NCI-H460 (cell line): ENCODE measurements around the gene C17orf113. TPM values are rescaled to one million over a fixed set of nuclear protein-coding genes. Genes with fewer than 3 reads are reported as not detected.
"Not testable (repeated sequence)": the region's sequence is repeated elsewhere in the genome, so short reads cannot be mapped to it uniquely, and the experiment has no call there.

ENCODE experiments used
- DNase-seq: peaks from one replicate; pipeline ENCODE4 v3.0.0-alpha.2; 2016; ENCODE audit warnings: low read depth; ENCODE audit errors: extremely low read depth
- total RNA-seq: library from RNA; depleted of rRNA; stranded (reverse); fragments of >200 nt; shearing (Covaris generic); gene quantifications from 2 replicates; pipeline ENCODE4 v1.2.3, GENCODE V29; 2014

C17orf113 gene
- total RNA-seq, 1 experiment from 2014 or later: 1.5 TPM

GRCh38 chr17:42018339-42018738 lies 32.1 kb downstream of the C17orf113 start:
- no peak for DNase-seq

GRCh38 chr17:42017866-42018200 lies 32.6 kb downstream of the C17orf113 start:
- no peak for DNase-seq

GRCh38 chr17:42016941-42017865 lies 33.2 kb downstream of the C17orf113 start, which contains the start of gene DNAJC7:
Gene DNAJC7, minus strand, starts transcription at chr17:42017439. Its CDS starts 23 bp downstream, at chr17:42017416.
- DNase-seq: peak; percentile 84

- no peak for DNase-seq
Measured at GRCh38 chr17:42016411-42016831, 34.0 kb downstream of the C17orf113 start.

- not testable (repeated sequence) for DNase-seq
Measured at GRCh38 chr17:42013740-42014139, 36.7 kb downstream of the C17orf113 start.

GRCh38 chr17:42012363-42012762 lies 38.0 kb downstream of the C17orf113 start:
- not testable (repeated sequence) for DNase-seq

- DNase-seq: no peak
Measured at GRCh38 chr17:42010898-42011516, 39.4 kb downstream of the C17orf113 start.

GRCh38 chr17:42010266-42010680 lies 40.1 kb downstream of the C17orf113 start:
- DNase-seq: not testable (repeated sequence)

GRCh38 chr17:42009170-42009569 lies 41.2 kb downstream of the C17orf113 start:
- no peak for DNase-seq

- no peak for DNase-seq
Measured at GRCh38 chr17:42005166-42005565, 45.2 kb downstream of the C17orf113 start.

- no peak for DNase-seq
Measured at GRCh38 chr17:42002792-42003301, 47.6 kb downstream of the C17orf113 start.

- no peak for DNase-seq
Measured at GRCh38 chr17:42002175-42002791, 48.1 kb downstream of the C17orf113 start.

- no peak for DNase-seq
Measured at GRCh38 chr17:42001729-42002128, 48.7 kb downstream of the C17orf113 start.

- no peak for DNase-seq
Measured at GRCh38 chr17:42000413-42001133, 49.8 kb downstream of the C17orf113 start.

GRCh38 chr17:41998497-41998896 lies 51.9 kb downstream of the C17orf113 start:
- DNase-seq: no peak

GRCh38 chr17:41996855-41997164 lies 53.6 kb downstream of the C17orf113 start:
- no peak for DNase-seq

- no peak for DNase-seq
Measured at GRCh38 chr17:41992576-41992975, 57.8 kb downstream of the C17orf113 start.

GRCh38 chr17:41989702-41990419 lies 60.5 kb downstream of the C17orf113 start:
- DNase-seq: no peak

GRCh38 chr17:41988418-41988817 lies 62.0 kb downstream of the C17orf113 start:
- no peak for DNase-seq
